ENCODE data around the gene ATP8B4.
"Not testable (repeated sequence)": the region's sequence is repeated elsewhere in the genome, so short reads cannot be mapped to it uniquely, and the experiment has no call there.

The ATP8B4 gene

GRCh38 chr15:50108461-50108860, 10.6 kb downstream of the ATP8B4 start:
- no peak for DNase-seq

GRCh38 chr15:50107591-50108408, 11.2 kb downstream of the ATP8B4 start:
- DNase-seq = no peak

- DNase-seq = no peak
Observed at GRCh38 chr15:50107157-50107556, 11.9 kb downstream of the ATP8B4 start.

- no peak for DNase-seq
Observed at GRCh38 chr15:50106457-50106856, 12.6 kb downstream of the ATP8B4 start.

- DNase-seq = no peak
Observed at GRCh38 chr15:50100486-50100885, 18.5 kb downstream of the ATP8B4 start.

GRCh38 chr15:50098545-50098944, 20.5 kb downstream of the ATP8B4 start:
- no peak for DNase-seq

- no peak for DNase-seq
Observed at GRCh38 chr15:50095938-50096821, 22.9 kb downstream of the ATP8B4 start.

GRCh38 chr15:50089386-50089785, 29.6 kb downstream of the ATP8B4 start:
- DNase-seq = not testable (repeated sequence)

- no peak for DNase-seq
Observed at GRCh38 chr15:50084932-50085331, 34.1 kb downstream of the ATP8B4 start.

- DNase-seq = no peak
Observed at GRCh38 chr15:50083424-50084025, 35.5 kb downstream of the ATP8B4 start.

- no peak for DNase-seq
Observed at GRCh38 chr15:50082066-50082465, 37.0 kb downstream of the ATP8B4 start.

- no peak for DNase-seq
Observed at GRCh38 chr15:50077651-50078050, 41.4 kb downstream of the ATP8B4 start.

GRCh38 chr15:50077176-50077575, 41.9 kb downstream of the ATP8B4 start:
- no peak for DNase-seq

- no peak for DNase-seq
Observed at GRCh38 chr15:50075319-50075718, 43.7 kb downstream of the ATP8B4 start.

- DNase-seq = no peak
Observed at GRCh38 chr15:50071551-50072258, 47.3 kb downstream of the ATP8B4 start.

- DNase-seq = no peak
Observed at GRCh38 chr15:50068016-50068415, 51.0 kb downstream of the ATP8B4 start.

GRCh38 chr15:50067254-50067653, 51.8 kb downstream of the ATP8B4 start:
- no peak for DNase-seq

- DNase-seq = no peak
Observed at GRCh38 chr15:50066666-50067065, 52.4 kb downstream of the ATP8B4 start.

- DNase-seq = no peak
Observed at GRCh38 chr15:50066202-50066601, 52.8 kb downstream of the ATP8B4 start.

GRCh38 chr15:50065279-50065678, 53.8 kb downstream of the ATP8B4 start:
- DNase-seq = no peak

- DNase-seq = no peak
Observed at GRCh38 chr15:50064673-50065072, 54.4 kb downstream of the ATP8B4 start.

GRCh38 chr15:50063226-50063625, 55.8 kb downstream of the ATP8B4 start:
- DNase-seq = no peak

GRCh38 chr15:50061503-50061902, 57.5 kb downstream of the ATP8B4 start:
- no peak for DNase-seq
